Suppressor macrophage treated with lipopolysaccharide for 4 hours (primary cell): ENCODE measurements around the gene DPP7.

Experiments
- DNase-seq: peaks from one replicate; pipeline ENCODE4 v3.0.0-alpha.2; 2020

Gene DPP7

GRCh38 chr9:137114613-137115393 is at the start of gene DPP7:
TSS of gene DPP7 (minus strand) at chr9:137114733. CDS start at chr9:137114713, 20 bp downstream.
- peak; percentile 86 for DNase-seq

GRCh38 chr9:137163805-137164204 is 49.3 kb upstream of the DPP7 start:
- DNase-seq: no peak

- DNase-seq: no peak
These were observed 48.8 kb upstream of the DPP7 start for GRCh38 chr9:137163365-137163715.

- no peak for DNase-seq
These were observed 48.2 kb upstream of the DPP7 start for GRCh38 chr9:137162505-137163364.

- no peak for DNase-seq
These were observed 47.3 kb upstream of the DPP7 start for GRCh38 chr9:137161558-137162486.

GRCh38 chr9:137160716-137161557 is 46.4 kb upstream of the DPP7 start:
- DNase-seq: no peak

- no peak for DNase-seq
These were observed 45.5 kb upstream of the DPP7 start for GRCh38 chr9:137160054-137160425.

- DNase-seq: no peak
These were observed 44.8 kb upstream of the DPP7 start for GRCh38 chr9:137159105-137160053.

- no peak for DNase-seq
These were observed 44.1 kb upstream of the DPP7 start for GRCh38 chr9:137158625-137159024.

- DNase-seq: no peak
These were observed 43.3 kb upstream of the DPP7 start for GRCh38 chr9:137157618-137158415.

GRCh38 chr9:137156567-137157375 is 42.2 kb upstream of the DPP7 start:
- DNase-seq: peak; percentile 71

GRCh38 chr9:137152844-137153405 is 38.4 kb upstream of the DPP7 start:
- DNase-seq: no peak

GRCh38 chr9:137150617-137151457 is 36.3 kb upstream of the DPP7 start:
- peak; percentile 90 for DNase-seq

- DNase-seq: no peak
These were observed 35.5 kb upstream of the DPP7 start for GRCh38 chr9:137149942-137150616.

- no peak for DNase-seq
These were observed 34.8 kb upstream of the DPP7 start for GRCh38 chr9:137149363-137149762.

- DNase-seq: no peak
These were observed 34.1 kb upstream of the DPP7 start for GRCh38 chr9:137148661-137149060.

GRCh38 chr9:137148242-137148641 is 33.7 kb upstream of the DPP7 start:
- no peak for DNase-seq
